HEK293 (cell line): ENCODE data around the gene TRNT1.

ENCODE experiments used
- CTCF ChIA-PET: fragments of 350-600 bp; formaldehyde crosslinking; extraction: SDS; loops from one replicate; lab custom pipeline; 2021; ENCODE audit warnings: antibody characterized with exemption; lab: Yijun Ruan, JAX
- POLR2A ChIA-PET: fragments of 300-600 bp; formaldehyde crosslinking; extraction: SDS; loops from one replicate; lab custom pipeline; 2020; ENCODE audit warnings: antibody characterized with exemption, inconsistent platforms; lab: Yijun Ruan, JAX
- H3K27ac ChIP-seq: fragments of 200-500 bp; sonication (Bioruptor generic); 2 replicates; pipeline ENCODE4 v1.5.1; 2014; ENCODE audit warnings: low read depth, low read length, control low read depth, inconsistent platforms; ENCODE audit errors: extremely low read depth
- H3K36me3 ChIP-seq, 2 experiments: fragments of 200-500 bp in 1 of 2; sonication (Bioruptor generic) in 1 of 2; 1 replicate in 1 of 2; 2 replicates in 1 of 2; pipeline ENCODE4 v1.5.1; 2014 to 2017; ENCODE audit warnings: inconsistent platforms in 2 of 2, low read length in 2 of 2; ENCODE audit not compliant: control insufficient read depth in 2 of 2, insufficient read depth in 1 of 2
- H3K4me1 ChIP-seq: fragments of 200-500 bp; sonication (Bioruptor generic); 2 replicates; pipeline ENCODE4 v1.5.1; 2014; ENCODE audit warnings: mild to moderate bottlenecking, low read length, inconsistent platforms; ENCODE audit not compliant: control insufficient read depth, insufficient read depth
- H3K4me3 ChIP-seq: 2 replicates; pipeline ENCODE4 v1.5.1; 2011; ENCODE audit warnings: low read depth, mild to moderate bottlenecking, control low read depth, low read length, moderate library complexity
- H3K9me3 ChIP-seq: fragments of 200-500 bp; sonication (Bioruptor generic); 2 replicates; pipeline ENCODE4 v1.5.1; 2014; ENCODE audit warnings: low read depth, low read length, inconsistent platforms; ENCODE audit not compliant: control insufficient read depth, insufficient read depth
- CTCF ChIP-seq: fragments of 450-650 bp; formaldehyde crosslinking; IDR thresholded peaks from 2 replicates; pipeline ENCODE4 v1.5.1; 2016; ENCODE audit warnings: missing biosample characterization, missing genetic modification characterization
- KLF10 ChIP-seq: fragments of 450-650 bp; IDR thresholded peaks from 2 replicates; pipeline ENCODE4 v1.5.1; 2018; ENCODE audit warnings: missing biosample characterization, mild to moderate bottlenecking, missing genetic modification characterization
- PRDM10 ChIP-seq: fragments of 450-650 bp; formaldehyde crosslinking; IDR thresholded peaks from 2 replicates; pipeline ENCODE4 v1.5.1; 2016; ENCODE audit warnings: missing biosample characterization, missing genetic modification characterization
- REPIN1 ChIP-seq: fragments of 450-650 bp; formaldehyde crosslinking; IDR thresholded peaks from 2 replicates; pipeline ENCODE4 v1.5.1; 2017; ENCODE audit warnings: missing biosample characterization, missing genetic modification characterization, low read depth
- SCRT2 ChIP-seq: fragments of 450-650 bp; formaldehyde crosslinking; IDR thresholded peaks from 2 replicates; pipeline ENCODE4 v1.5.1; 2016; ENCODE audit warnings: missing biosample characterization, missing genetic modification characterization
- SP7 ChIP-seq: fragments of 450-650 bp; formaldehyde crosslinking; IDR thresholded peaks from 2 replicates; pipeline ENCODE4 v1.5.1; 2016; ENCODE audit warnings: missing biosample characterization, missing genetic modification characterization
- ZBTB21 ChIP-seq: fragments of 450-650 bp; formaldehyde crosslinking; IDR thresholded peaks from 2 replicates; pipeline ENCODE4 v1.5.1; 2017; ENCODE audit warnings: missing biosample characterization, missing genetic modification characterization
- ZEB2 ChIP-seq: fragments of 450-650 bp; formaldehyde crosslinking; IDR thresholded peaks from 2 replicates; pipeline ENCODE4 v1.5.1; 2016; ENCODE audit warnings: missing biosample characterization, missing genetic modification characterization
- ZNF112 ChIP-seq: fragments of 450-650 bp; formaldehyde crosslinking; IDR thresholded peaks from 2 replicates; pipeline ENCODE4 v1.5.0; 2017; ENCODE audit warnings: missing biosample characterization, missing genetic modification characterization
- ZNF146 ChIP-seq: fragments of 450-650 bp; formaldehyde crosslinking; IDR thresholded peaks from 2 replicates; pipeline ENCODE4 v1.5.1; 2016; ENCODE audit warnings: missing biosample characterization, missing genetic modification characterization
- ZNF16 ChIP-seq: fragments of 450-650 bp; formaldehyde crosslinking; IDR thresholded peaks from 2 replicates; pipeline ENCODE4 v1.5.1; 2016; ENCODE audit warnings: low read depth, missing biosample characterization, missing genetic modification characterization
- ZNF175 ChIP-seq: fragments of 450-650 bp; formaldehyde crosslinking; IDR thresholded peaks from 2 replicates; pipeline ENCODE4 v1.5.1; 2016; ENCODE audit warnings: missing biosample characterization, missing genetic modification characterization
- ZNF19 ChIP-seq: fragments of 450-650 bp; formaldehyde crosslinking; IDR thresholded peaks from 2 replicates; pipeline ENCODE4; 2016; ENCODE audit warnings: missing biosample characterization, missing genetic modification characterization, low read depth
- ZNF202 ChIP-seq: fragments of 450-650 bp; formaldehyde crosslinking; IDR thresholded peaks from 2 replicates; pipeline ENCODE4 v1.5.1; 2016; ENCODE audit warnings: missing biosample characterization, missing genetic modification characterization, borderline replicate concordance
- ZNF214 ChIP-seq: fragments of 450-650 bp; formaldehyde crosslinking; IDR thresholded peaks from 2 replicates; pipeline ENCODE4 v1.5.1; 2017; ENCODE audit warnings: missing biosample characterization, mild to moderate bottlenecking, missing genetic modification characterization, borderline replicate concordance
- ZNF23 ChIP-seq: fragments of 450-650 bp; formaldehyde crosslinking; IDR thresholded peaks from 2 replicates; pipeline ENCODE4 v1.5.1; 2016; ENCODE audit warnings: missing biosample characterization, missing genetic modification characterization, borderline replicate concordance
- ZNF529 ChIP-seq: fragments of 450-650 bp; formaldehyde crosslinking; IDR thresholded peaks from 2 replicates; pipeline ENCODE4 v1.5.1; 2017; ENCODE audit warnings: missing genetic modification characterization, missing biosample characterization; ENCODE audit not compliant: insufficient replicate concordance
- ZNF629 ChIP-seq: fragments of 450-650 bp; formaldehyde crosslinking; IDR thresholded peaks from 2 replicates; pipeline ENCODE4 v1.5.1; 2017; ENCODE audit warnings: missing biosample characterization, missing genetic modification characterization
- ZNF776 ChIP-seq: fragments of 450-650 bp; formaldehyde crosslinking; IDR thresholded peaks from 2 replicates; pipeline ENCODE4 v1.5.0; 2017; ENCODE audit warnings: missing biosample characterization, missing genetic modification characterization, borderline replicate concordance
- ZSCAN18 ChIP-seq: fragments of 450-650 bp; formaldehyde crosslinking; IDR thresholded peaks from 2 replicates; pipeline ENCODE4 v1.5.1; 2016; ENCODE audit warnings: missing biosample characterization, missing genetic modification characterization
- ZSCAN5A ChIP-seq: fragments of 450-650 bp; formaldehyde crosslinking; IDR thresholded peaks from 2 replicates; pipeline ENCODE4 v1.5.1; 2016; ENCODE audit warnings: missing biosample characterization, missing genetic modification characterization
- TF ChIP-seq, protein P1 (sequence below): fragments of 450-650 bp; formaldehyde crosslinking; IDR thresholded peaks from 2 replicates; pipeline ENCODE4 v1.5.1; 2016; ENCODE audit warnings: missing biosample characterization, missing genetic modification characterization
- TF ChIP-seq, protein P2 (sequence below): fragments of 450-650 bp; formaldehyde crosslinking; IDR thresholded peaks from 2 replicates; pipeline ENCODE4 v1.5.1; 2017; ENCODE audit warnings: missing biosample characterization, missing genetic modification characterization

The TRNT1 gene

DNA sequence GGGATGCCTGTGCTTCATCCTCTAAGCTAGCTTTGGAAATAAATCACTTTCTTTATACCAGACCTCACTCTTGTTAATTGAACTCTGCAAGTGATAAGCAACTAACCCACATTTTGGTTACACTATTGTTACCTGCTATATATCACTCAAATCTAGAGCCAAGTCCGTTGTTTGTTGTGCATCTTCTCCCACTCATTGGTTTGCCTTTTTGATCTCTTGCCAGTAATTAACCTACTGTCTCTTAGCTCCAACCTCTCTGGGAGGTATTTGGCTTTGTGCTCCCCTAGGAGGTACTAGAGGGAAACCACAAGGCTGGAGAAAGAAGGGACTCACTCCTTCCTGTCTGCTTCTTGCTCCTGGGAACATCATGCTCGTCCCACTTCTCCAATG is 65.5 kb downstream of the TRNT1 start:
- POLR2A ChIA-PET: no interaction called here
- TF ChIP-seq ZSCAN5A (tag by site-specific recombination) (no peak), SCRT2 (no peak), ZNF175 (no peak), ZNF23 (no peak), ZNF112 (tag by site-specific recombination) (no peak), ZNF16 (no peak), ZNF214 (tag by site-specific recombination) (no peak), ZSCAN18 (tag by site-specific recombination) (no peak), SP7 (tag by site-specific recombination) (no peak), ZEB2 (tag by site-specific recombination) (no peak), CTCF (tag by site-specific recombination) (no peak), ZNF19 (tag by site-specific recombination) (no peak)
- TF ChIP-seq, protein P1, sequence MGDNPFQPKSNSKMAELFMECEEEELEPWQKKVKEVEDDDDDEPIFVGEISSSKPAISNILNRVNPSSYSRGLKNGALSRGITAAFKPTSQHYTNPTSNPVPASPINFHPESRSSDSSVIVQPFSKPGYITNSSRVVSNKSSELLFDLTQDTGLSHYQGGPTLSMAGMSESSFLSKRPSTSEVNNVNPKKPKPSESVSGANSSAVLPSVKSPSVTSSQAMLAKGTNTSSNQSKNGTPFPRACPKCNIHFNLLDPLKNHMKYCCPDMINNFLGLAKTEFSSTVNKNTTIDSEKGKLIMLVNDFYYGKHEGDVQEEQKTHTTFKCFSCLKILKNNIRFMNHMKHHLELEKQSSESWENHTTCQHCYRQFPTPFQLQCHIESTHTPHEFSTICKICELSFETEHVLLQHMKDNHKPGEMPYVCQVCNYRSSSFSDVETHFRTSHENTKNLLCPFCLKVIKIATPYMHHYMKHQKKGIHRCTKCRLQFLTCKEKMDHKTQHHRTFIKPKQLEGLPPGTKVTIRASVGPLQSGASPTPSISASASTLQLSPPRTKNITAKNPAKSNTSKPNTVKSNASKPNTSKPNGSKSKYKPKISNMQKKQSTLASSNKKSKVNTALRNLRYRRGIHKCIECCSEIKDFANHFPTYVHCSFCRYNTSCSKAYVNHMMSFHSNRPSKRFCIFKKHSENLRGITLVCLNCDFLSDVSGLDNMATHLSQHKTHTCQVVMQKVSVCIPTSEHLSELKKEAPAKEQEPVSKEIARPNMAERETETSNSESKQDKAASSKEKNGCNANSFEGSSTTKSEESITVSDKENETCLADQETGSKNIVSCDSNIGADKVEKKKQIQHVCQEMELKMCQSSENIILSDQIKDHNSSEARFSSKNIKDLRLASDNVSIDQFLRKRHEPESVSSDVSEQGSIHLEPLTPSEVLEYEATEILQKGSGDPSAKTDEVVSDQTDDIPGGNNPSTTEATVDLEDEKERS: no peak
- TF ChIP-seq, protein P2, sequence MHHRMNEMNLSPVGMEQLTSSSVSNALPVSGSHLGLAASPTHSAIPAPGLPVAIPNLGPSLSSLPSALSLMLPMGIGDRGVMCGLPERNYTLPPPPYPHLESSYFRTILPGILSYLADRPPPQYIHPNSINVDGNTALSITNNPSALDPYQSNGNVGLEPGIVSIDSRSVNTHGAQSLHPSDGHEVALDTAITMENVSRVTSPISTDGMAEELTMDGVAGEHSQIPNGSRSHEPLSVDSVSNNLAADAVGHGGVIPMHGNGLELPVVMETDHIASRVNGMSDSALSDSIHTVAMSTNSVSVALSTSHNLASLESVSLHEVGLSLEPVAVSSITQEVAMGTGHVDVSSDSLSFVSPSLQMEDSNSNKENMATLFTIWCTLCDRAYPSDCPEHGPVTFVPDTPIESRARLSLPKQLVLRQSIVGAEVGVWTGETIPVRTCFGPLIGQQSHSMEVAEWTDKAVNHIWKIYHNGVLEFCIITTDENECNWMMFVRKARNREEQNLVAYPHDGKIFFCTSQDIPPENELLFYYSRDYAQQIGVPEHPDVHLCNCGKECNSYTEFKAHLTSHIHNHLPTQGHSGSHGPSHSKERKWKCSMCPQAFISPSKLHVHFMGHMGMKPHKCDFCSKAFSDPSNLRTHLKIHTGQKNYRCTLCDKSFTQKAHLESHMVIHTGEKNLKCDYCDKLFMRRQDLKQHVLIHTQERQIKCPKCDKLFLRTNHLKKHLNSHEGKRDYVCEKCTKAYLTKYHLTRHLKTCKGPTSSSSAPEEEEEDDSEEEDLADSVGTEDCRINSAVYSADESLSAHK (tag by site-specific recombination): no peak
- Histone ChIP-seq H3K36me3 (no peaks in the 10 kb centered on the region), H3K4me1 (no peaks in the 10 kb centered on the region), H3K27ac (no peak overlapping the region), H3K4me3 (no peak overlapping the region), H3K9me3 (no peaks in the 10 kb centered on the region)
- CTCF ChIA-PET: interaction anchor here (2.1 kb wide), 1 partner anchor 8 kb away, joined by 6 read pairs; no protein-coding TSS in a partner anchor

DNA sequence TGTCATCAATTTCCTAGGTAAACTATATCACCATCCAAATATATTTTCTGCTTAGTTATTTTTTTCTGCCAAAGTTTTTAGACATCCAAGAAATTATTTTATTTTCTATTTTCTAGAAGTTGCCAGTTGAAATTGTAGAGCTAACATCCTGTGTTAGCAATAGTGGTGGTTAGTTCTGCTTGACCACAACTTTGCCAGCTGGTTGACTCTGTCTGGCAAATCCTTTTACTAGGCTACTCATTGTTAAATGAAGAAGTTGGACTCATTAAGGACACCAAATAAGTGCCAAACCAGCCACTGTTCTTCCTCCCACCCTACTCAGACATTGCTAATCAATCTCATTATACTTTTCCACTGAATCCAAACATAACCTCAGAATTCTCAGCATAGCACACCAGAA is 68.1 kb downstream of the TRNT1 start:
- Histone ChIP-seq H3K9me3 (no peaks in the 10 kb centered on the region), H3K36me3 (no peaks in the 10 kb centered on the region), H3K27ac (no peak overlapping the region), H3K4me1 (no peaks in the 10 kb centered on the region), H3K4me3 (no peak overlapping the region)
- POLR2A ChIA-PET: no interaction called here
- CTCF ChIA-PET: interaction anchor here (0.7 kb wide), 1 partner anchor 209 kb away, joined by 3 read pairs; no protein-coding TSS in a partner anchor
- TF ChIP-seq PRDM10 (tag by site-specific recombination) (no peak), ZNF529 (no peak), ZNF202 (no peak), ZNF776 (tag by site-specific recombination) (no peak), ZNF146 (tag by site-specific recombination) (no peak), ZBTB21 (tag by site-specific recombination) (no peak), KLF10 (no peak), REPIN1 (tag by site-specific recombination) (no peak), ZNF629 (tag by site-specific recombination) (no peak)
